ENCODE measurements around the gene CAMK1D.
A peak's percentile ranks its signal among the peaks of the same experiment; 100 is the strongest.
"Not testable (repeated sequence)": the region's sequence is repeated elsewhere in the genome, so short reads cannot be mapped to it uniquely, and the experiment has no call there.

Gene CAMK1D

DNA sequence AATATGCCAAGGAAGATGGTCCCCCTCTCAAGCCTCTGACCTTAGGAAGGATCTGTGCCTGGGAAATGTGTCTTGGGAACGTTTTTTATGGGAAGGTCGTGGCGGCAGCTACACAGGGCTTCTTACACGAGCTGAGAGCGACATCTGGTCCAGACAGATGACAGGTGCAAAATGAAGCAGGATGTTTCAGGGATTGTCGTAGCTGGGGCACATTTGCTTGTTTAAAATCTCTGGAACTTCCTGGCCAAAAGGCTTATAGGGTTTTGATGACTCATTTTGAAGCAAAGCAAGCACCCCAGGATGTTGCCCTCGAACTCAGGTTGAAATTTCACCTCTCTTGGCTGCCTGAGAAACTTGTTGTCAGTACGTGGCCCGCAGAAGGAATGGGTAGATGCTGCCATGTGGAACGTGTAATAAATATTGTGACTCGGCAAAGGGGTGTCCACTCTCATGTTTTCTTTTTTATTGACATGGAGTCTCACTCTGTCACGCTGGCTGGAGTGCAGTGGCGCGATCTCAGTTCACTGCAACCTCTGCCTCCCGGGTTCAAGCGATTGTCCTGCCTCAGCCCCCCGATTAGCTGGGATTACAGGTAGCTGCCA is 117.5 kb downstream of the CAMK1D start:
- DNase-seq (ENCODE audit: low read depth): no peak

DNA sequence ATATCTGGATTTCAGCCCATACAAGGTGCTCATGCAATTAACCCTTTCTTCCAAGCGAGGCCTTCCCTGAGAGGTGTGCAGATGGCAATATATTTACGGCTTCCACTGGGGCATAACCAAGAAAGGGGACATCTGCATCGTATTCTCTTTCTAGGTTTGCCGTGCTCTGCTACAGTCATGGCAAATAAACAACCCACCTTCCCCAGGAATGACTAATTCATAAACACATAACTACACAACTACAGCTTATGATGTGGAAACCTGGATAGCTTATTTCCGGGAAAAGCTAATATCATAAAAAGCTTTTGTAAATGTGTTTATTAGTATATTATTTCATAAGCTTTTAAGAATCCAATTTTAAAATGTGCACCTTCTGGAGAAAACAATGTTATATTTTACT is 120.0 kb downstream of the CAMK1D start:
- DNase-seq (ENCODE audit: low read depth): no peak

DNA sequence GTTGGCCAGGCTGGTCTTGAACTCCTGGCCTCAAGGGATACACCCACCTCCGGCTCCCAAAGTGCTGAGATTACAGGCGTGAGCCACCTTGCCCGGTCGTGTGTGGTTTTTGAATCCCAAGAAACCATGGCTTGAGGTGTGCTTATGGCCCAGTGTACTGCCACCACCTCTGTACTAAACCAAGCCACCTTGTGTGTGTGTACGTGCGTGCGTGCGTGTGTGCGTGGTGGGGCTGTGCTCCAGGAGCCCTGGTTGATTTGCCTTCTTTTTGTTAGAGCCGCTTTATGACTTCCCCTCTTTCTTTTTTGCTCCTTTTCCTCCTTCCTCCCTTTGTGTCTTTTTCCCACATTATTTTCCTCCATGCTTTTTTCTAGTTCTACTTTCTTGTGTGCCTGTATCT is 121.4 kb downstream of the CAMK1D start:
- DNase-seq (ENCODE audit: low read depth): no peak

DNA sequence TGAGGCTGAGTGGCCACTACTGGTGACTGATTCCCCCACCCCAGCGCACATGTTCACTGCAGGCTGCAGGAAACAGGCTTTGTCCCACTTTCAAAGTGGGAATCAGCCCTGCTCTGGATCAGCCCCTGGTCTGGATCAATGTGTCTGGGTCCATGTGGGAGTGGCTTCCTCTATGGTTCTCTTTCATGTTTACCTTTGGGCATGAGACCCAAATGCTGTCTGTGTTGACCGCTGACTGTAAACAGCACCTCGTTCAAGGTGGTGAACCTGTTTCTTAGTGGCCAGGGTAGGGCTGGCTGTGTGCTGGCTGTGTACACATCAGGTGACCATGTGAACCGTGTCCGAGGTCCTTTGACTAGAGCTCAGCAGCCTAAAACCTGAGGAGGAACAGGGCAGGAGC is 121.8 kb downstream of the CAMK1D start:
- DNase-seq (ENCODE audit: low read depth): no peak

DNA sequence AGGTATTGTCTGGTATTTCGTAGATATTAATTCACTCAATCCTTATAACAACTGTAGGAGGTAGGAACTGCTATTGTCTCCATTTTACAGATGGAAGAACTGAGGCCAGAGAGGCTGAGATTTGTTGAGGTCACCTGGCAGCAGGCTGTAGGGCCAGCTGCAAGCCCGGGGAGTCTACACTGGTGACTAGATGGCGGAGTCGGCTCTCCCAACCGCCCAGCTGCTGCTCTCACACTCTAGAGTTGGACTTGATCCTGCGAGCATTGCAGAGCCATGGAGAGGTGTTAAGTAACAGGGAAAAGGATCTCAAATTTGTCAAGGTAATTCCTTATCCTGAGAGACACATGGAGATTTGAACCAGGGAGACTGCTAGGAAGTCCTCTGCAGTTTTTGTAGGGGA is 124.1 kb downstream of the CAMK1D start:
- DNase-seq (ENCODE audit: low read depth): no peak

DNA sequence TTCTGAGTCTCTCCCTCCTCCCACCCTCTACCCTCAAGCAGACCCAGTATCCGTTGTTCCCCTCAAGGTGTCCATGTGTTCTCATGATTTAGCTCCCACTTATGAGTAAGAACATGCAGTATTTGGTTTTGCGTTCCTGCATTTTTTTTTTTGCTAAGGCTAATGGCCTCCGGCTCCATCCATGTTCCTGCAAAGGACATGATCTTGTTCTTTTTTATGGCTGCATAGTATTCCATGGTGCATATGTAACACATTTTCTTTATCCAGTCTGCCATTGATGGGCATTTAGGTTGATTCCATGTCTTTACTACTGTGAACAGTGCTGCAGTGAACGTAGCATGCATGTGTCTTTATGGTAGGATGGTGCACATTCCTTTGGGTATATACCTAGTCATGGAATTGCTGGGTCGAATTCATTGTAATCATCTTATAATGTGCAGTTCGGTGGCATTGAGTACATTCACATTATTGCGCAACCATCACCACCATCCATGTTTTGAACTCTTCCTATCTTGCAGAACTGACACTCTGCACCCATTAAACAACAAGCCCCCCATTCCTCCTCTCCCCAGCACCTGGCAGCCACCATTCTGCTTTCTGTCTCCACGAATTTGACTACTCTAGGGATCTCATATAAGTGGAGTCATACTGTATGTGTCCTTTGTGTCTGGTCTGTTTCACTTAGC is 125.5 kb downstream of the CAMK1D start:
- no peak for DNase-seq (ENCODE audit: low read depth)

DNA sequence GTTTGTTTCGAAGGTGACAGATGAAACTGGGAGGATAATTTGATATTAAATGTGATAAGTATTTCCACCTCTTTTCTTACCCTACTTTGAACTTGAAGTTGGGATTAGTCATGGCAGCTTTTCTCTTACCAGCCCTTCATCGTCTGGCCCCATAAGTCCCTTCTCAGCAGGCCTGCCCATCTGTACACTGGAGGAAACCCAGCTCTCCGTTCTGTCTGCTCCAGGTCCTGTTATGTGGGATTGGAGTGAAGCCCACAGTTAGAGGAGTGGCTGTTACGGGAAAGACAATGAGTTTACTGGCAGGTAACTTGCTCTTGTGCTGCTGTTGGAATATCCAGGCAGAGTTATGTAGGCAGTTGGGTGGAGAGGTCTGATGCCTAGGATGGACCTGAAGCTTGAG is 127.3 kb downstream of the CAMK1D start:
- no peak for DNase-seq (ENCODE audit: low read depth)

DNA sequence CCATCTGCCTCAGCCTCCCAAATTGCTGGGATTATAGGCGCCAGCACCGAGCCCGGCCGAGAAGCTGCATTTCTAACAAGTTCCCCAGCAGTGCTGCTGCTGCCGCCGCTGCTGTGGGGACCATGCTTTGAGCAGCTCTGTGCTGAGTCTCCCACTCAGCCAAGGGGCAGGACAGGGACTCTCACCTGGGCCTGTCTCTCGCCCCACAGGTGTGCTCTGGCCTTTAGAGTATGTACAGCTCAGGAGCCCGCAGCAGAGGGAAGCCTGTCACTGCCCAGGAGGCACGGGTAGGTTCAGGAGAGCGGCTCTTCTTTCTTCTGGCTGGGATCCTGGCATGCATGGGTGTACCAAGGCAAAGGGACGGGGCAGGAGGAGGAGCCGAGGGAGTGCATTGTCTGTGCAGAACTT is 130.1 kb downstream of the CAMK1D start:
- DNase-seq (ENCODE audit: low read depth): no peak

DNA sequence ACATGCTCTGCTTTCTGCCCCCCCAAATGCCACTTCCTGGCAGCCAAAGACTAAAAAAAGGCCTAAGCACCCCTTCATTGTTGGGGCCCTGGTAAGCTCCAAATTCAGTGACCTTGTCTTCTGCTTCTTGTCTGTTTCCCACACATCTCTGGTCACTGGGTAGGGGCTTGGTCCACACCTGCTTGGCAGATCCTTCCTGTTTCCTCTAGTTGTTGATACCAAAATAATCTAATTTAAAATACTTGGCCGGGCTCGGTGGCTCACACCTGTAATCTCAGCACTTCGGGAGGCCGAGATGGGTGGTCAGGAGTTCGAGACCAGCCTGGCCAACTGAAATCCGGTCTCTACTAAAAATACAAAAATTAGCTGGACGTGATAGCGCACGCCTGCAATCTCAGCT is 130.6 kb downstream of the CAMK1D start:
- no peak for DNase-seq (ENCODE audit: low read depth)

DNA sequence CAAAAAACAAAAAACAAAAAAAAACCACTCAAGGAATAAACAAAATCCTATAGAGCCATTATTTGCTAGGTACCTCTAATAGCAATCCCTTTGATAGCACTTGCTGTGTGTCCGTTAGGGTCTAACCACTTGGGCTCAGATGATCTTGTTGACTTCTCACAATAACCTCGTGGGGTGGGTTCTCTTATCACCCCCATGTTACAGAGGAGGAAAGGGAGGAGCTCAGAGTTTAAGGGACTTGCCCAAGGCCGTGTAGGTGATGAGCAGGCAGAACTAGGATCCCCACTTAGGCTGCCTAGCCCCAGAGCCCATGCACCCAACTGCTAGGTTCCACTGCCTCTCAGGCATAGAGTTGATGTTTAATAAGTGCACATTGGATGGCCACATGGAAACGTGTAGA is 131.1 kb downstream of the CAMK1D start:
- DNase-seq (ENCODE audit: low read depth): no peak

DNA sequence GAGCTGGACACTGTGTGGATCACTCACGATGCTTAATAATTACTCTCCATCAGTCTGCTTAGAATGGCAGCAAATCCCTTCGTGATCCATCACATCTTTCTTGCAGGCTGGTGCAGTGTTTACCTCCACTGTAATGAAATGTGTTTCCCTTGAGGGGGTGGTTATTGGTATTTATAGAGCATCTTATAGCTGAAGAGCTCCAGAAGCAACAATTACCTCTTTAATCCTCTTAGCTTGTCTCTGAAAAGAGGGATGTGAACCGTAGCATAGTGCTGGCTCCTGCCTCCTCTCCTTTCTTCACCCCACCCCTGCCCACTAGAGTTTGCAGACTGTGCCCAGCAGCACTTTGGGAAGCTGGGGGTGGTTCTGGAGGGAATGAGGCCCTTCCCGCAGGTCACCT is 132.6 kb downstream of the CAMK1D start:
- no peak for DNase-seq (ENCODE audit: low read depth)

DNA sequence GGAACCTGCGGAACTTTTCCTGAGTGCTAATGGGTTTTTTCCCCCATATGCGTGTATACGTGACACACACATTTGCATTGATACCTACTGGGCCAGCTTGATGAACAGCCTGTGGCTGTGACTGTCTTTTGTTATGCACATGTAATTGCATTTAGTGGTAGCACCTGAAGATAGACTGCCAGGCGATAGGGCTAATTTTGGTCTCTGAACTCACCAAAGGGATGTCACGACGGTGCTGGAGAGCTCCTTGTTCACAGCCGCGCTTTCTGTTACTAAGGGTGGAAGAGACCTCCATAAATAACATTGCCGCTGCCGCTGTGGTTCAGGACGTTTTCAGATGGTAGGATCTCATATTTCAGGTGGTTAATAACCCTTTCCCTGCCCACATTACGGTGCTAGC is 133.2 kb downstream of the CAMK1D start:
- no peak for DNase-seq (ENCODE audit: low read depth)

DNA sequence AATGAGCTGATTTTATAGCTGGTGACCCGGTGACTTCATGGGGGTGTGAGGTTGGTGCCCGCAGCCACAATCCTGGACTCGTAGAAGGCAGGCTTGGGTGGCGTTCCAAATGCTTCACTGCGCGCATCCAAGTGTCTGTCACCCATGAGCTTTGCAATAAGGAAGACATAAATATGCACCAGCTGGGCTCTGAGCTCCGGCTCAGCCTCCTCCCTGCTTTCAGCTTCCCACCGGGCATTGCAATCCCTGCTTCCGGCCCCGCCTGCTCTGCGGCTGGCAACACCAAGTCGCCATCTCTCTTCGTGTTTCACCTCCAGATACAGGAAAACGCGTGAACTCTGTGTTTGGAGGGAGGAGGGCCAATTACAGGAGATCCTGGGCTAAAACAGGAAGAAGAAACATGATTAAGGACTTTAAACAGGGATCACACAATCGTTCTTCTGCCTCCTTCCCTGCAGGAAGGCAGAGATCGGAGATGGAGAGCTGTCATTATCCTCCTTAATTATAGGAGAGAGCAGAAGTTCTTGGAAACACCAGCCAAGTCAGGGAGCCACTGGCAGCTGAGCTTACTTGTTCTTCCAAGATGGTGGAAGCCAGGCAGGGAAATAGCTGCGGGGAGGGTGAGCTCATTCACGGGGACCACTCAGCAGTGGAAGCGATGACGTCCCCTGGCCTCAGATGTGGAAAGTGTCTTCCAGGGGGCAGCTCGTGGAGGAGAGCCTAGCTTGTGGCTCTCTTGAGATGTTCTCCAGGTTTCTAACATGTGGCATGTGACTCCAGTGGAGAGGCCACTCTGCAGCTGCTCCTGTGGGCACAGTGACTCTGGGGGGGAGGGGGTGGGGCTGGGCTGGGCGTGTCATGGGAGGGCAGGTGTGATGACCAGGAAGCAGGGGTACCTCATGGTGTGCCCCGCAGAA is 134.9 kb downstream of the CAMK1D start:
- no peak for DNase-seq (ENCODE audit: low read depth)

DNA sequence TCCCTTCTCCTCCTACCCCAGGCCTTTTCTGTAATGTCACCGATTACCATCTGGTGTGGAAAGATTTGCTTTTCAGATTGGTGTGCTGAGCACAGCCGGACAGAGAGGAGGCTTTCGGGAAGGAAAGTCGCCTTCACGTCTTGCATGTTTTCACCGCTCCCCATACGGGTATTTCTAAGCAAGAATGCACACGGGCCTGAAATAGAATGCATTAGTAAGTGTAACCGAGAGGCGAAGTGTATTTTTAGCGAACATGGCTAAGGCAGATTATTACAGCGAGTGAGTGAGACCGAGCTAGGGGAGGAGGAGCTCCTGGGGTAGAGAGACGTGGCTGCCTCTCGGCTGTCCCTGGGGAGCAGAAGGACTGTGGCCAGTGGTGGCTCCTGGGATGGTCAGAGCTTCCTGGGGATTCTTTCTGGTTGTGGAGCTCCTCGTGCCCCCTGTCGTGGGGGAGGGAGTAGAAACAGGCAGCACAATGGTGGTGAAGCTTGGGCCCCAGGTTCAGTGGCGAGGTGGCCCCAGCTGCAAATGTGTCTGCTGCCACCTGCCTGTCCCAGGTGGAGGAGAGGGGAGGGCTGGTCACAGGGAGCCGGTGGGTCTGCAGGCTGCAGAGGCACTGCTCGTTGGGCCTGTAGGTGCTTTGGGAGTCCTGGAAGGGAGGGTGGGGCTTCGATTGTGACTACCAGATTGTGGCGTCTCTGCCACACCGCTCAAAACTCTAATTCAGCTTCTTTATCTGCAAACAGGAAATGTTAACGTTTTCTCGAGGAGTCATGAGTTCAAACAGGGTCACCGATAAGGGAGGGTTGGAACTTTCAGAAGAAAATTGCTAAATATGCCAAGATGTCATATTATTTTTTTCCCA is 135.8 kb downstream of the CAMK1D start:
- DNase-seq (ENCODE audit: low read depth): peak; percentile 1

DNA sequence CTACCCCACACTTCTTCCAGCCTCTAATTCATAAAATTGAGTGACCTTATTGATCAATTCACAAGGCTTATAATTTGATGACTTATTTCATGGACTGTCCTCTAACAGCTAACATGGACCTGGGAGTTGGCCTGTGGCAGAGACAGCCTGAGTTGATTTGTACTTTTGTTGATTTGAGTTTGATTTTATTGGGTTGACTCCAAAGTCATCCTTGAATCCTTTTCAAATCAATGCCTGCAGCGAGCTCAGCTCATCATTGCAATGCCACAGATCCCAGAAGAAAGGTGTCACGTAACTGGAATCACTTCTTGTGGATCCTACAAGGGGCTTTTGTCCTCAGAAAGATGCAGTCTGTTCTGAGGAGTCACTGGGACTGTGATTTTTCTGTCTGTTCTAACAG is 138.0 kb downstream of the CAMK1D start:
- DNase-seq (ENCODE audit: low read depth): no peak

DNA sequence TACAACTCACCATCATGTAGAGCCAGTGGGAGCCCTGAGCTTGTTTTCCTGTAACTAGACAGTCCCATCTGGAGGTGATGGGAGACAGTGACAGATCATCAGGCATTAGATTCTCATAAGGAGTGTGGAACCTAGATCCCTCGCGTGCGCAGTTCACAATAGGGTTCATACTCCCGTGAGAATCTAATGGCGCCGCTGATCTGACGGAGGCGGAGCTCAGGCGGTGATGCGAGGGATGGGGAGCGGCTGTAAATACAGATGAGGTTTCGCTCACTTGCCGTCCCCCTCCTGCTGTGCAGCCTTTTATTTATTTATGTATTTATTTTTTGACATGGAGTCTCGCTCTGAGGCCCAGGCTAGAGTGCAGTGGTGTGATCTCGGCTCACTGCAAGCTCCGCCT is 139.3 kb downstream of the CAMK1D start:
- no peak for DNase-seq (ENCODE audit: low read depth)

DNA sequence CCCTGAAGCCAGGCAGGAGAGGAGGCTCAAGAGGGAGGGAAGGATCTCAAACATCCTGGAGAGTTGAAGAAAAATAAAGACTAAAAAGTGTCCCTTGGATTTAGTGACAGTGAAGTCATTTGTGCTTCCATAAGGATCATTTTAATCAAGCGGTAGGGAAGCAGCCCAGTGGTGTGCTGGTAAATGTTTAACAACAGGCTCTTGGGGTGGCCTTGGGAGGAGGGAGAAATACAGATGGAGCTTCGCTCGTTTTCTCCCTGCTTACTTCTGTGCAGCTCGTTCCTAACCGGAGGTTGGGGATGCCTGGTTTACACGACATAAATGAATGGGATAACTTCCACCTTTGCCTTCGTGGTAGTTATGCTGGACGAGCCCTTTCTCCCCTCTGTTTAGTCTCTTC is 140.0 kb downstream of the CAMK1D start:
- DNase-seq (ENCODE audit: low read depth): no peak

DNA sequence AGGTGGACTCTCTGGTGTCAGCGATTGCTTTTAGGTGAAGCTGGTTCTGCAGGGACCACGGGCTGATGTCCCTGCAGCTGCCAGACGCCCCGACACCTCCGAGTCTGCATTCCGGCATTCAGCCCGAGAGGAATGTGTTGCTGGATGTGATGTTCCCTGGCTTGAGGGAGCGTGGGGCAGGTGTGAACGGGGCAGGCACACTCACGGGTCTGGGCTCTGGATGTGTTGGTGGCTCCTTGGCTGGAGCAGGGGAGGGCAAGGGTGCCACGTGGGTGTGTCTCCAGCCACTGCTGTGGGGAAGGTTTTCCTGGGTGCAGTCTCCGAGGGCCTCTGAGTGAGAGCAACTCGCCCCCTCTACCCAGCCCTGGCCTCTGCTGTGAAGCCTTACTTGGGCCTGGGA is 140.5 kb downstream of the CAMK1D start:
- DNase-seq (ENCODE audit: low read depth): no peak

DNA sequence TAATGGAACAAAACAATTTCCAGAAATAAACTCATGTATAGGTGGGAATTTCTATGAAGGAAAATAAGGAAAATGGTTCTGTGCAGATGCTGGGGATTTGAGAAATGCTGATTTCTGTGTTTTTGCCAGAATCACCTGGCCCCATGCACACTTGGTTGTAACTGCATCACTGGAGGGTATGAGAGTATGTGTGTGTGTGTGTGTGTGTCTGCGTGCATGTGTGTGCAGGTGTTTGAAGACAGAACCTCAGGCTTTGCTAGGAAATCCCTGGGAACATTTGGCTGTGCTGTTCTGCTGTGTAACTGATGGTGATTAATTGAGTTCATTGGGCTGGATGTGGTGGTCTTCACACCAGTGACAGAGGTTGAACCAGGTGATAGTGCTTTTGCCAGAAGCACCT is 141.6 kb downstream of the CAMK1D start:
- DNase-seq (ENCODE audit: low read depth): no peak

DNA sequence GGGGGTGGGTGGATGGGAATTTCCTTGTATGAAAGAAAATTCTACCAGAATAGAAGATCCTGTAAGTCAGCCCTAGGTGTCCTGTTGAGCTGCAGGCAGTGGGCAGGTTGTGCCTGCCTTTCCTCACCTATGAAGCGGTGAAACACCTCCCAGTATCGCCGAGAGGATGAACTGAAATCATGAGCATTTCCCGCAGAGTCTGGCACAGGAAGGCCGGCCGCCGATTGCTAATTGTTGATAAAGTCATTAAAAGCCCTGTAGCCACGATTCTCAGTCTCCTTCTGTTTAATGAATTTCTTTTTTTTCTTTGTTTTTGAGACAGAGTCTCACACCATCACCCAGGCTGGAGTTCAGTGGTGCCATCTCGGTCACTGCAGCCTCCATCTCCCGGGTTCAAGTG is 142.1 kb downstream of the CAMK1D start:
- DNase-seq (ENCODE audit: low read depth): no peak

DNA sequence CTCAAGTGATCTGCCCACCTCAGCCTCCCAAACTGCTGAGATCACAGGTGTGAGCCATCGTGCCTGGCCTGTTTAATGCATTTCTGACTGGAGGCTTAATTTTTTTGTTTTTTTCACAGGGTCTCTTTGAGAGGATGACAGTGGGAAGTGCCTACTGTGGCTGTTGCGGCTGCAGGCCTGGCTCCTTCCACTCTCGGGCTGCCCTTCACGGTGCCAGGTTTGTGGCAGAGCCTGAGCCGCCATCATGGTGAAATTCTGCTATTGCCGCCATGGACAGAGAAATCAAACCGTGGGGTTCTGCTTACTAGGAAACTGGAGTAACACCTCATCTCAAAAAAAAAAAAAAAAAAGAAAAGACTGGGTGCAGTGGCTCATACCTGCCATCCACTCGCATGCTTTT is 142.7 kb downstream of the CAMK1D start:
- DNase-seq (ENCODE audit: low read depth): no peak

DNA sequence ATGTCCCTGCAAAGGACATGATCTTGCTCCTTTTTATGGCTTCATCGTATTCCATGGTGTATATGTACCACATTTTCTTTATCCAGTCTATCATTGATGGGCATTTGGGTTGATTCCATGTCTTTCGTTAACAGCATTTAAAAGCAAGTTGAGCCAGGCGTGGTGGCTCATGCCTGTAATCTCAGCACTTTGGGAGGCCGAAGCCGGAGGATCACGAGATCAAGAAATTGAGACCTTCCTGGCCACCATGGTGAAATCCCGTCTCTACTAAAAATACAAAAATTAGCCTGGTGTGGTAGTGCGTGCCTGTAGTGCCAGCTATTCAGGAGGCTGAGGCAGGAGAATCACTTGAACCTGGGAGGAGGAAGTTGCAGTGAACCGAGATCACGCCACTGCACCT is 147.7 kb downstream of the CAMK1D start:
- not testable (repeated sequence) for DNase-seq (ENCODE audit: low read depth)

All from EH (cell line).